Measurements from ENCODE around the gene DYNC1I1. TPM values are rescaled to one million over a fixed set of nuclear protein-coding genes. Genes with fewer than 3 reads are reported as not detected.

The DYNC1I1 gene
- total RNA-seq, 1 experiment from 2014 or later, result 3.2 TPM

- Histone ChIP-seq H4K5ac (ENCODE audit: insufficient read length, low read depth, low read length) (no peak overlapping the region), H3K79me2 (ENCODE audit: insufficient read depth, low read length) (no peaks in the 10 kb centered on the region), H3K23ac (ENCODE audit: insufficient read length, low read depth, low read length) (no peak overlapping the region), H4K8ac (replicated peaks; ENCODE audit: insufficient read length, low read depth, low read length) (no peak overlapping the region), H4K20me1 (ENCODE audit: control insufficient read depth, insufficient read depth, insufficient read length) (no peaks in the 10 kb centered on the region), H2BK120ac (ENCODE audit: low read depth, low read length, poor library complexity, severe bottlenecking) (no peak overlapping the region), H2BK12ac (ENCODE audit: insufficient read length, low read depth, low read length) (no peak overlapping the region), H3K4ac (ENCODE audit: low read depth, low read length) (no peak overlapping the region), H2BK15ac (ENCODE audit: low read depth, low read length) (no peak overlapping the region), H3K9ac (ENCODE audit: extremely low read depth, insufficient read length, low read length) (no peak overlapping the region), H3K18ac (ENCODE audit: insufficient read length, low read depth, low read length) (no peak overlapping the region), H3K23me2 (ENCODE audit: insufficient read length, low read depth, low read length, poor library complexity, severe bottlenecking) (no peaks in the 10 kb centered on the region), H3T11ph (ENCODE audit: low read length) (no peak overlapping the region), H4K91ac (ENCODE audit: insufficient read length, low read depth, low read length) (no peak overlapping the region), H2BK20ac (ENCODE audit: low read depth, low read length, poor library complexity, severe bottlenecking) (no peak overlapping the region), H3K4me2 (ENCODE audit: insufficient read depth, insufficient read length, low read length) (no peak overlapping the region), H3K27me3 (ENCODE audit: insufficient read depth, low read length) (no peaks in the 10 kb centered on the region), H3K27ac (ENCODE audit: insufficient read length, low read depth, low read length) (no peak overlapping the region), H3K79me1 (ENCODE audit: insufficient read depth, low read depth, low read length, poor library complexity, severe bottlenecking) (no peaks in the 10 kb centered on the region), H3K9me3 (ENCODE audit: control insufficient read depth, low read depth, low read length) (no peaks in the 10 kb centered on the region), H3K14ac (ENCODE audit: insufficient read depth, low read length) (no peak overlapping the region), H2AK5ac (ENCODE audit: insufficient read length, low read length) (no peak overlapping the region), H2AFZ (ENCODE audit: low read length) (no peak overlapping the region), H3K56ac (ENCODE audit: insufficient read length, low read depth, low read length) (no peak overlapping the region), H2BK5ac (ENCODE audit: insufficient read length, low read length) (no peak overlapping the region), H3K4me1 (ENCODE audit: insufficient read depth, low read length) (no peaks in the 10 kb centered on the region; the same call in 1 of the 2 replicates)
- no peaks in the 10 kb centered on the region for H3K9me3 Mint-ChIP-seq
- H3K4me1 Mint-ChIP-seq, result peaks cover 6 to 7% of the 10 kb centered on the region in 2 experiments; a peak in 3 of 4 replicates
- WGBS (ENCODE audit: extremely low coverage, insufficient read length, low lambda C conversion rate), result no CpG with 5 or more reads among the region's 3 CpGs
- no peaks in the 10 kb centered on the region; the same call in none of the 2 replicates for H3K27me3 Mint-ChIP-seq (ENCODE audit: low read depth)
- H3K27ac Mint-ChIP-seq, result no peak overlapping the region
- DNase-seq, result no peak
- no peaks in the 10 kb centered on the region for H3K36me3 Mint-ChIP-seq (ENCODE audit: insufficient read depth in 1 of 3, low read depth in 3 of 3)
- no peak overlapping the region for H3K4me3 Mint-ChIP-seq
- TF ChIP-seq CTCF (conservative IDR thresholded peaks at IDR 0.05), result no peak
These were observed 29.9 kb downstream of the DYNC1I1 start for GRCh38 chr7:95802270-95802669.
